Pulmonary artery endothelial cell (primary cell): ENCODE measurements around the gene MED16. TPM values are rescaled to one million over a fixed set of nuclear protein-coding genes. Genes with fewer than 3 reads are reported as not detected.
"Not testable (repeated sequence)": the region's sequence is repeated elsewhere in the genome, so short reads cannot be mapped to it uniquely, and the experiment has no call there.

Source experiments
- DNase-seq: peaks from one replicate; pipeline ENCODE4 v3.0.0-alpha.2; 2011; ENCODE audit warnings: low read depth, low spot score
- total RNA-seq: library from RNA; depleted of rRNA; stranded (reverse); fragments of >200 nt; gene quantifications from 2 replicates; pipeline ENCODE4 v1.2.3, GENCODE V29; 2014

MED16 gene
- total RNA-seq, 1 donor from 2014 or later, result 22.9 TPM

DNA sequence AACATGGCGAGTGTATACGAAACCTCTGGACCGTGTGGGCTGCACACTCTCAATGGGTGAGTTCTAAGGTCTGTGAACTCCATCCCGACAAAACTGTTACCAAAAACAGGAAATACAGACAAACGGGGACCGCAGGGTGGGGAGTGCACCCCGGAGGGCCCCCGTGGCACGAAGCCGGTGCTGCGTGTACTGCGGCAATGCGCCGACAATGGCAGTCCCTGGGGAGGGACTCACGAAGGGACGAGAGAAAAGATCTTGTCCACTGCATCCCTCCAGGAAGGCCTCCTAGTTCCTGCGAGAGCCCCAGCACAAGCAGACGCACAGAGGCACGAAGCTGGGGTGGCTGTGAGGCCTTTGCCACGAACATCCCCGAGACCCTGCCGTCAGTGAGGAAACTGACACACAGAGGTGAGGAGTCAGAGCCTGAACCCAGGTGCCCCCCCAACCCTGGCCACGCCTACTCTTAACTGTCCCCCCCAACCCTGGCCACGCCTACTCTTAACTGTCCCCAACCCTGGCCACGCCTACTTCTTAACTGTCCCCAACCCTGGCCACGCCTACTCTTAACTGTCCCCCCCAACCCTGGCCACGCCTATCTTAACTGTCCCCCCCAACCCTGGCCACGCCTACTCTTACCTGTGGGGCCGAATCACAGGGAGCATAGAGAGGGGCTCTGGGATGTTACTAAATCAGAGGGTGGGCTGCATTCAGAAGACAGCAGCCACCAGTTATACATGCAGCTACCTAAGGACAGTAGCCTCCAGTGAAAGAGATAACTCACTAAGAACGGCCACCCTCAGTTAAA lies 4.2 kb downstream of the MED16 start:
- no peak for DNase-seq

DNA sequence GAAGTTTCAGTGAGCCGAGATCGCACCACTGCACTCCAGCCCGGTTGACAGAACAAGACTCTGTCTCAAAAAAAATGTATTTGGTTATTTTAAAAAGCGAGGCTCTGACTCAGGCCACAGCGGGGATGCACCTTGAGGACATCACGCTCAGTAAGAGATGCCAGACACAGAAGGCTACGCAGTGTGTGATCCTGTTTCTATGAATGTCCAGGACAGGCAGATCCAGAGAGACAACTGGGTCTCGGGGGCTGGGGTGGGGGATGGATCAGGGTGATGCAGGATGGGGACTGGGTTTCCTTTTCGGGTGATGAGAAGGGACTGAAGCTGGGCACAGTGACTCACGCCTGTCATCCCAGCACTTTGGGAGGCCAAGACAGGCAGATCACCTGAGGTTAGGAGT lies 5.4 kb downstream of the MED16 start:
- DNase-seq, result no peak

DNA sequence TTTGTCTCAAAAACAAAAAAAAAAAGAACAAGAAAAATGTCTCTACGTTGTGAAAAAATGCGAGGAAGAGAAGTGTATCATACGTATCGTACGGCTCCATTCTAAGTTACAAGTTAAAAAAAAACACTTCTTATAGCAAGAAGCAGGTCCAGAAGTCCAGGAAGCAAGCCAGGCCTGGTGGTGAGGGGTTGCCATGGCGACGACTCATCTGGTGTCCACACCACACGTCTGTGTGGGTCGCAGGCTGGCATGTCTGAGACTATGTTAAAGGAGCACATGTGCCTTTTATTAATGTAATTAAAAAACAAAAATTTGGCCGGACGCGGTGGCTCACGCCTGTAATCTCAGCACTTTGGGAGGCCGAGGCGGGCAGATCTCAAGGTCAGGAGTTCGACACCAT lies 5.9 kb downstream of the MED16 start:
- no peak for DNase-seq

DNA sequence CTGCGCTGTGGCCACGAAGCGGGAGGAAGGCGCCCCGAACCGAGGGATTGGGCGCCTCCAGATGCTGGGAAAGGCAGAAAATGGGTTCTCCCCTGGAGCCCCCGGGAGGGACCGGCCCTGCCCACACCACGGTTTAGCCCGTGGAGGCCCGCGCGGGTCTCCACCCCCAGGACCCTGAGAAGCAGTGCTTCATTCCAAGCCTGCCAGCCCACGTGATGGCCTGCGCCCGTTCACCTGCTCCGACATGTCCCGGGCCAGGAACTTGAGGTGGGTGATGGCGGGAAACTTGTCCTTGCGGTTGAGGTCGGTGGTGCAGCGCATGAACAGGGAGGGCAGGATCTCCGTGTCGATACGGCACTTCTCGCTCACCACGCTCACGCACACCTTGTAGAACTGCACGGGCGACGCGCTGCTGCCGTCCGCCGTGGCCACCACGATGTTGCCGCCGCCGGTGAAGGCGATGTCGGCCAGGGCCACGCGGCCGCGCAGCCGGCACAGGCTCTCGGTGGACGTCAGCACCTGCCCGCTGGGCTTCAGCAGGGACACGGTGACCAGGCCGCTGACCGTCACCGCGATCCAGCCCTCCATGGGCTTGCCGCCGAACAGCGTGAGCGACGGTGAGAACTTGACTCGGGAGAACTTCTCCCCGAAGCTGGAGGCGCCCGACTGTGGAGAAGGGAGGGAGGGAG lies 7.3 kb downstream of the MED16 start:
- no peak for DNase-seq

DNA sequence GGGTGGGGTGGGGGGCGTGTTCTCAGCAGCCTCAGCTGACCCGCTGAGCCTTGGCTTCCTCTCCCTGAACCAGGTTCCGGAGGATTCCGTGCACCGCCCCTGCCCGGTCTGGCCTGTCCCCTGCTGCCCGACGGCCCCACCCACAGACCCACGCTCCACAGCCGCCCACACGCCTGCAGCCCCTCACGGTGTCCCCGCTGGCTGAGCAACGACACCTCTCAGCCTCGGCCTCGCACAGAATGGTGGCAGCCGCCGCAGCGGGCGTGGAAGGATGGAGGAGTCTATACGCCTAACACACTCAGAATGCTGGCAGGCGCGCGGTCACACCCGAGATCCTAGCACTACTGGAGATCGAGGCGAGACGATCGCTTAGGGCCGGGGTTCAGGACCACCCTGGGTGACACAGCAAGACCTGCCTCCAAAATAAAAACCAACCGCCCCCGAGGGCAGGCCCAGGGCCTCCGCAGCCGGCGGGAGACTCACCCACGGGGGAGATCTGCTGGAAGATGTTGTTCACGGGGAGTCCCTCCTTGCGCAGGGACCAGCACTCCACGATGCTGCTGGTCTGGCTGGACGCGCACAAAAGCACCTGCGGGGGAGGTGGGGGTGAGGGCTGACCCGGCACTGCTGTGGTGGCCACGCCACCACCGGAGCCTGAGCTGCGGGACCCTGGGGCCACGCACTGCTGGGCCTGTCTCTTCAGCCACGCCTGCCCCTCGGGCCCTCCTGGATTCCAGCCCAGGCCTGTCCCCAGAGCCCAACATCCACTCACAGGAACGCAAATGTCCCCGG lies 8.4 kb downstream of the MED16 start:
- no peak for DNase-seq

DNA sequence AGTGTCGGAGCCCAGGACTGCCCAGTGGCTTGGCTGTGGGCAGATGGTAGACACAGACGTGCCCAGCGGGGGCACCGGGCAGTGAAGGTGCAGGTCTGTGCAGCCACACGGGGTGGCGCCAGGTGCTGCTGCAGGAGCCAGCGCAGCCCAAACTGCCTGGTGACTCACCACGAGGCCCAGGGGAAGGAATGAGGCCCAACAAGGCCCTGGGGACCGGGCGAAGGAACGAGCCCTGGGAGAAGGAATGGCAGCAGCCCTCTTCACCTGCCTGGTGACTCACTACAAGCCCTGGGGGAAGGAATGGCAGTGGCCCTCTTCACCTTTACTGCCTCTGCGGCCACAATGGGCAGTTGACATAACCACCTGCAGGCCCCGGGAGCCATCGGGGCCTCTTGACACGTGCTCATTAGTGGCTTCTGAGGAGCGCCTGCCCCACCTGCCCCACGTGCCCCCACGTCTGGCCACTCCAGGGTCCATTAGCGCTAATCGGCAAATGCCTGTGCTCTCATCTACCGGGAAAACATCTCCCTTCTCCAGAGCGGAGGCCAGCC lies 9.3 kb downstream of the MED16 start:
- no peak for DNase-seq

DNA sequence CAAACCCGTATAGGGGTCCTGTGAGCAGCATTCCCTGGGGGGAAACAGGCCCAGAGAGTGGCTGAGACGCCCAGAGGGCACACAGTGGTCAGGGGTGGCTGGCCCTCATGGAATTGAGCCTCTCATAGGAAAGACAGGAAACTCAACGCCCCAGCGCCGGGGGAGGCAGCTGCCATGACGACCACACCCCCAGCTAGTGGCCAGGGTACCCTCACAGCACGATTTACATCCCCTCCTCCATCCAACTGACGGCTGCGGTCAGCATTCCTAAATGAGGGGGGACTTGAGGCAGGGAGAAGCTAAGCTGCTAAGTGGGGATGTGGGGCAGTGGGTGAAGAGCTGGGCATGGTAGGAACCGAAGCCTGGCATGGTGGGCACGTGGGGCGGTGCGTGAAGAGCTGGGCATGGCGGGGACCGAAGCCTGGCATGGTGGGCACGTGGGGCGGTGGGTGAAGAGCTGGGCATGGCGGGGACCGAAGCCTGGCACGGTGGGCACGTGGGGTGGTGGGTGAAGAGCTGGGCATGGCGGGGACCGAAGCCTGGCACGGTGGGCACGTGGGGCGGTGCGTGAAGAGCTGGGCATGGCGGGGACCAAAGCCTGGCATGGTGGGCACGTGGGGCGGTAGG lies 10.0 kb downstream of the MED16 start:
- no peak for DNase-seq

DNA sequence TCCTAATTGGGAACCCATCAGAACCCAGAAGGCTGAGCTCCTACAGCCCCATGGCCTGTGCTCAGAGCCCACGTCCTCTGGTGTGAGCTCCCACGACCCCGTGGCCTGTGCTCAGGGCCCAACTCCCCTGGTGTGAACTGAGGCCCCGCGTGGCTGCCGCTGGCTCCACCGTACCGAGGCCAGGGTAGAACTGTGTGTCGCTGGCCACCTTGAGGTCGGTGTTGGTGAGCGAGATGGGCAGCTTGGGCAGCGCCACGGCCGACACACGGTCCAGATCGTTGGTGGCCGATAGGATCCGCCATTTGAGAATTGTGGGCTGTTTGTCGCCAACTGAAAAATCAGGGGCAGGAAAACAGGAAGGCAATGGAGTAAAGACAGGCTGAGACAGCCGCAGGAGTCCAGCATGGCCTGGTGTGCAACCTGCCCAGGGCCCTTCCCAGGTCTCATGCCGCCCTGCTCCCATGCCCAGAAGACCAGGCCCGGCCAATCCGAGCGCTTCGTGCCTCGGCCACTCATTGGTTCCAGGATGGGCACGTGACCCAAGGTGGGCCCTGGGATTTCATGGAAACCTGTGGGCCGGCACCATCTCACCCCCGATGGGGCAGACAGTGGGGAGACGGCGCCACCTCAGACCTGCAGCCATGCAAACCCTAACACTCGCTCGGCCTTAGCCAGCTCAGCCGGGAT lies 11.5 kb downstream of the MED16 start:
- no peak for DNase-seq

DNA sequence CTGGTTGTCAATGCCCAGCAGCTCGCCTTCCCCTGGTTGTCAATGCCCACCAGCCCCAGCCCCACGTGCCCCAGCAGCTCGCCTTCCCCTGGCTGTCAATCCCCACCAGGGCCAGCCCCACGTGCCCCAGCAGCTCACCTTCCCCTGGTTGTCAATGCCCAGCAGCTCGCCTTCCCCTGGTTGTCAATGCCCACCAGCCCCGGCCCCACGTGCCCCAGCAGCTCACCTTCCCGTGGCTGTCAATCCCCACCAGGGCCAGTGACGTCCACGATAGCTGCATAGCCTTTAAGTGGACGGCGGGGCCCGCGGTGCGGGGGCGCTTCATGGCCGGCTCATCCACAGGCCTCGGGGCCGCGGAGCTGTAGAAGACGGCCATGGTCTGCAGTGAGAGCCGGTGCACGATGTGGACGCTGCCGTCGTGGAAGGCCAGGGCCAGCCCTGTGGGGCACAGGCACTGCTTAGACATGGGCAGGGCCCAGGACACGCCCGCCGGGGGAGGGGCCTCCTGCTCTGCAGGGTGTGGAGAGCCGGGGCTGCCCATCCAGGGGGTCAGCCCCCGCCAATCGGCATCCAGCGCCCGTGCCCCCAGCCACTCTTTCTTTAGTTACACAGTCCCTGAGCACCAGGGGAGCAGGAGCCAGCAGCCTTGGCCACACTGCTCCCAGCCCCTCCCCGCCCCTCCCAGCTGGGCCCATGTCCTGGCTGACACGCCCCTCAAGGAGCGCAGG lies 13.1 kb downstream of the MED16 start:
- DNase-seq, result no peak

DNA sequence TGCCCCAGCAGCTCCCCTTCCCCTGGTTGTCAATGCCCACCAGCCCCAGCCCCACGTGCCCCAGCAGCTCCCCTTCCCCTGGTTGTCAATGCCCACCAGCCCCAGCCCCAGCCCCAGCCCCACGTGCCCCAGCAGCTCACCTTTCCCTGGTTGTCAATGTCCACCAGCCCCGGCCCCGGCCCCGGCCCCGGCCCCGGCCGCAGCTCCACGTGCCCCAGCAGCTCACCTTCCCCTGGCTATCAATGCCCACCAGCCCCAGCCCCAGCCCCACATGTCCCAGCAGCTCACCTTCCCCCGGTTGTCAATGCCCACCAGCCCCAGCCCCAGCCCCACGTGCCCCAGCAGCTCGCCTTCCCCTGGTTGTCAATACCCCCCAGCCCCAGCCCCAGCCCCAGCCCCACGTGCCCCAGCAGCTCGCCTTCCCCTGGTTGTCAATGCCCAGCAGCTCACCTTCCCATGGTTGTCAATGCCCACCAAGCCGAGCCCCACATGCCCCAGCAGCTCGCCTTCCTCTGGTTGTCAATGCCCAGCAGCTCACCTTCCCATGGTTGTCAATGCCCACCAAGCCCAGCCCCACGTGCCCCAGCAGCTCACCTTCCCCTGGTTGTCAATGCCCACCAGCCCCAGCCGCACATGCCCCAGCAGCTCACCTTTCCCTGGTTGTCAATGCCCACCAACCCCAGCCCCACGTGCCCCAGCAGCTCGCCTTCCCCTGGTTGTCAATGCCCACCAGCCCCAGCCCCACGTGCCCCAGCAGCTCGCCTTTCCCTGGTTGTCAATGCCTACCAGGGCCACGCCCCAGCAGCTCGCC lies 14.0 kb downstream of the MED16 start:
- DNase-seq, result not testable (repeated sequence)

DNA sequence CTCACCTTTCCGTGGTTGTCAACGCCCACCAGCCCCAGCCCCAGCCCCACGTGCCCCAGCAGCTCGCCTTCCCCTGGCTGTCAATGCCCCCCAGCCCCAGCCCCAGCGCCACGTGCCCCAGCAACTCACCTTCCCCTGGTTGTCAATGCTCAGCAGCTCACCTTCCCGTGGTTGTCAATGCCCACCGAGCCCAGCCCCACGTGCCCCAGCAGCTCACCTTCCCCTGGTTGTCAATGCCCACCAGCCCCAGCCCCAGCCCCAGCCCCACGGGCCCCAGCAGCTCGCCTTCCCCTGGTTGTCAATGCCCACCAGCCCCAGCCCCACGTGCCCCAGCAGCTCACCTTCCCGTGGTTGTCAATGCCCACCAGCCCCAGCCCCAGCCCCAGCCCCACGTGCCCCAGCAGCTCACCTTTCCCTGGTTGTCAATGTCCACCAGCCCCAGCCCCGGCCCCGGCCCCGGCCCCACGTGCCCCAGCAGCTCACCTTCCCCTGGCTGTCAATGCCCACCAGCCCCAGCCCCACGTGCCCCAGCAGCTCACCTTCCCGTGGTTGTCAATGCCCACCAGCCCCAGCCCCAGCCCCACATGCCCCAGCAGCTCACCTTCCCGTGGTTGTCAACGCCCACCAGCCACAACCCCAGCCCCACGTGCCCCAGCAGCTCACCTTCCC lies 14.9 kb downstream of the MED16 start:
- DNase-seq, result not testable (repeated sequence)

DNA sequence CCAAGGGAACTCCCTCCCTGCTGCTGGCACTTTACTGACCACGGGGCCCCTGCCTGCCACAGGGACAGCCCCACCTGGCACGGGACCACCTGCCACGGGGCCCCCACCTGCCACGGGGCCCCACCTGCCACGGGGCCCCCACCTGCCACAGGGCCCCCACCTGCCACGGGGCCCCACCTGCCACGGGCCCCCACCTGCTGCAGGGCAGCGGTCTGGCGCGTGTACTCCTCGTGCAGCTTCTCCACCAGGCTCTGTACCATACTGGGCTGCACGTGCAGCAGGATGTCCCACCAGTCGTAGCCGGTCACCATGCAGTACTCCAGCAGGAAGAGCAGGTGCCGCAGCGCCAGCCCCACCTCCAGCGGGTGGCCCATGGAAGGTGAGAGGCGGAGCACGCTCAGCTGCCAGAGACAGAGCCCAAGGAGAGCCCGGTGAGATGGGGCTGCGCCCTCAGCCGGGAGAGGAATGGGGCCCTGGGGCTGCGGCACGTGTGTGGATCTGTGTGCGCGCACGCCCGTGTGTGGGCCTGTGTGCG lies 16.1 kb downstream of the MED16 start:
- DNase-seq, result no peak

DNA sequence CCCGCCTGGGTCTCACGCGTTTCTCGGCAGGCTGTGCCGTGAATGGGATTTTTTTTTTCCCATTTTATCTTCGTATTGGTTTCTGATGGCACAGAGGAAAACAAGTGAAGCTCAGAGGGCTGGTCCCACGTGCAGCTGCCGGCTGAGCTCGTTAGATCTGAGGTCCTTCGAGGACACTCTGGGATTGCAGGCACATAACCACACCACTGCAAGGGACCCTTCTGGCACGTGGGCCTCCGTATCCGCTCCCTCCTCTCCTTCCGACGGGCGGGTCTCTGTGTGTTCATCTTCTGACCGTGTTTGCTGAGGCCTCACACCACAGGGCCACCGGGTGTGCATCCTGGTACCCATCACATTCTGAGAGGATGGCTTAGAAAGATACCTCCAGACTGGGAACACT lies 16.9 kb downstream of the MED16 start:
- no peak for DNase-seq

DNA sequence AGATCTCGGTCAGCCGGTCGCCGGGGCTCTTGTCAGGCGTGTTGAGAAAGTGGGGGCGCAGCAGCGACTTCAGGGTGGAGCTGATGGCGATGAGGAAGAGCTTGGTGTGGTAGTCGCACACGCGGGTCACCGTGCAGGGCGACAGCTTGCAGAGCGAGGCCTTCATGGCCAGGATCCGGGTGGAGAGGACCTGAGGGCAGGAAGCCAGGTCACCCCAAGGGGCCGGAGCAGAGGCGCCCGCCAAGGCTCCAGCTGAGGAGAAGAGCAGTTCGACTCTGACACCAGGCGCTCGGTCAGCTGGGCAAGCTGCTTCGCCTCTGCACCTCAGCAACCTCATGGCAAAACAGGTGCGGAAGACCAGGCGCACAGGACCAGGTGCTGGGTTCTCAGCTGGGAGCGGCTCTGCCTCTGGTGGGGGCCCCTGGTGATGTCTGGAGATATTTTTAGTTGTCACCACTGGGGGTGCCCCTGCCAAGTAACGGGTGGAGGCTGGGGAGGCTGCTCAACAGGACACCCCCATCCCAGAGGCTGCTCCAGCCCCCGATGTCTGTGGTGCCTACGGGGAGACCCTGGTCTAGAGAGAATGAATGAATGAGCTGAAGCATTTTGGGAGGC lies 17.6 kb downstream of the MED16 start:
- DNase-seq, result no peak

DNA sequence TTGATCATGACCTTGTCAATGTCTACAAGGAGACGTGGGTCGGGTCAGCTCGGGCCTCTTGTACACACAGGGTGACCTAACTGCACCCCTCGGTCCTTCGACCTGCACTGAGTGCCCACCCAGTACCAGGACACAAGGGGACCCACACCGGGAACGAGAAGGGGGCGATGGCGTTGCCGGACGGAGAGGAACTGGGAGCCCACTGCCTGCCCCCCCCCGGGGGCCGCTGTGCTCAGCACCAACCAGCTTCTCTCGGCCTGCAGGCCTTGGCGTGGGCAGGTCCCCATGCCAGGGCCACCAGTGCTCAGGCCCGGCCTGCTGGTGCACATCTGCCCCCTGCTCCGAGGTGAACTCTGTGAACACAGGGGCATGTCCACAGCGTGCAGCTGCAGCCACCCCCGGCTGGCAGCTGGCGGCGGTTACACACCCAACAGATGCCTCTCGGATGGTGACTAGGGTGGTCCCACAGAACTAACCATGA lies 19.4 kb downstream of the MED16 start:
- DNase-seq, result no peak

DNA sequence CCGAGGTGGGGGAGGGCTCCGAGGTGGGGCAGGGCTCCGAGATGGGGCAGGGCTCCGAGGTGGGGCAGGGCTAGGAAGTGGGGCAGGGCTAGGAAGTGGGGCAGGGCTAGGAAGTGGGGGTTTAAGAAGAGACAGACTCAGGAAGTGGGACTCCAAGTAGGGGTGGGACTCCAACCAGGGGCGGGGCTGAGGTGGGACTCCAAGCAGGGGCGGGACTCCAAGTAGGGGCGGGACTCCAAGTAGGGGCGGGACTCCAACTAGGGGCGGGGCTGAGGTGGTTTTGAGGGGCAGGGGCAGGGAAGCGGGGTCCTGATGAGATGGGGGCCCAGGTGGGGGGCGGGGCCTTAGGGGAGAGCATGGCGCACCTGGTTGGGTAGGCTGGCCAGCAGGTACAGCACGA lies 19.9 kb downstream of the MED16 start:
- no peak for DNase-seq

DNA sequence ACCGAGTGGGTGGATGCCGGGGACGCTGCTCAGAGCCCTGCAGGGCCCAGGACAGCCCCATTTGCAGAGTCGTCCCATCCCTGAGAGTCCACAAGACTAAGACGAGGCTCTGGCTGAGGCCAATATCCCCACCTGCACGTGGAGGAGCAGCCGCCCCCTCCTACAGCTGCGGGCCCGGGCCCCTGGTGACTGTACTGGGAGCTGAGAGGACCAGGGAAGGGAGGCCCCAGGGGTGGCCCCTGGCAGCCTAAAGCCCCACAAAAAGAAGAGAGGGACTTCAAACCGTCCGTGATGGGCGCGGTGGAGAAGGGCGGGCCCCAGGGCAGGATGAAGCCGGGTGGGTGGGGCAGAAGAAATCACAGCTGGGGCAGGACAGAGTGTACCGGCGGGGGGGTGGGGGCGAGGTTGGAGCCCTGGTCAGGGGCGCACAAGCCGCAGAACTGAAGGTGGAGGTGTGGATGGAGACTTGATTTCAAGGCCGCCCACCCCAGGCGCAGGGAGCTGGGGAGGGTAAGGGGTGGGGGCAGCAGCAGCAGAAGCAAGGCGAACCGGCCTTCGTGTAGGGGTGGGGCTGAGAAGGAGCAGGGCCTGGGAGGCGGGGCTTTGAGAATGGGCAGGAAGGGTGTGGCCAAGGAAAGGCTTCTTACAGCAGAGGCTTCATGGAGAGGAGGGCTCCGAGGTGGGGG lies 20.6 kb downstream of the MED16 start:
- no peak for DNase-seq
